PC-3 (cell line): ENCODE data around the gene RPL22. TPM values are rescaled to one million over a fixed set of nuclear protein-coding genes. Genes with fewer than 3 reads are reported as not detected.

Source experiments
- ATAC-seq: fragments of 200-7000 bp; cut with Tn5 transposase; 2 replicates; pipeline ENCODE4 v1.9.1; 2020; ENCODE audit warnings: mild to moderate bottlenecking, moderate library complexity
- BruUV-seq: library from RNA; stranded (reverse); fragments of 400-500 nt; replicated peaks from 2 replicates; lab custom pipeline; 2021; lab: Mats Ljungman, UMichigan
- CTCF ChIA-PET: fragments of 300-600 bp; sonication (Branson Sonifier 250); formaldehyde crosslinking; loops from one replicate; lab custom pipeline; 2022; ENCODE audit warnings: antibody characterized with exemption; lab: Charles Lee
- POLR2A ChIA-PET: fragments of 300-600 bp; sonication (Branson Sonifier 250); formaldehyde crosslinking; loops from one replicate; lab custom pipeline; 2022; ENCODE audit warnings: antibody characterized with exemption; ENCODE audit not compliant: unreplicated experiment; lab: Charles Lee
- DNase-seq: peaks from one replicate; pipeline ENCODE4 v3.0.0-alpha.2; 2015
- H2AFZ ChIP-seq: fragments of 300-600 bp; sonication (generic); 2 replicates; pipeline ENCODE4 v1.6.0; 2016; ENCODE audit warnings: antibody characterized with exemption, low read length
- H3F3A ChIP-seq: fragments of 300-600 bp; sonication (generic); one replicate; pipeline ENCODE4 v1.6.0; 2017; ENCODE audit warnings: antibody characterized with exemption, low read length, control low read depth, mild to moderate bottlenecking; ENCODE audit not compliant: unreplicated experiment
- H3K27ac ChIP-seq: fragments of 300-600 bp; sonication (generic); 2 replicates; pipeline ENCODE4 v1.5.1; 2016; ENCODE audit warnings: mild to moderate bottlenecking, low read length
- H3K27me3 ChIP-seq: fragments of 300-600 bp; sonication (generic); 2 replicates; pipeline ENCODE4 v1.6.1; 2016; ENCODE audit warnings: low read length, mixed read lengths
- H3K36me3 ChIP-seq: fragments of 300-600 bp; sonication (generic); 2 replicates; pipeline ENCODE4 v1.6.1; 2016; ENCODE audit warnings: low read depth, mixed run types, low read length, mixed read lengths
- H3K4me1 ChIP-seq: fragments of 300-600 bp; sonication (generic); 2 replicates; pipeline ENCODE4 v1.5.1; 2016; ENCODE audit warnings: low read length; ENCODE audit not compliant: insufficient read depth
- H3K4me2 ChIP-seq: fragments of 300-600 bp; sonication (generic); 2 replicates; pipeline ENCODE4 v1.6.0; 2016; ENCODE audit warnings: low read length
- H3K4me3 ChIP-seq: fragments of 300-600 bp; sonication (generic); 2 replicates; pipeline ENCODE4 v1.5.1; 2016; ENCODE audit warnings: mild to moderate bottlenecking, low read length, mixed read lengths
- H3K79me2 ChIP-seq: fragments of 300-600 bp; sonication (generic); 2 replicates; pipeline ENCODE4 v1.6.1; 2017; ENCODE audit warnings: low read length, mixed read lengths
- H3K9ac ChIP-seq: fragments of 300-600 bp; sonication (generic); 2 replicates; pipeline ENCODE4 v1.6.0; 2016; ENCODE audit warnings: mild to moderate bottlenecking, low read length
- H3K9me2 ChIP-seq: fragments of 300-600 bp; sonication (generic); replicated peaks from 2 replicates; pipeline ENCODE4 v1.6.1; 2016; ENCODE audit warnings: mixed run types, low read length, mixed read lengths
- H3K9me3 ChIP-seq: fragments of 300-600 bp; sonication (generic); 2 replicates; pipeline ENCODE4 v1.6.1; 2016; ENCODE audit warnings: low read length, mixed read lengths
- H4K20me1 ChIP-seq: fragments of 300-600 bp; sonication (generic); 2 replicates; pipeline ENCODE4 v1.6.1; 2016; ENCODE audit warnings: low read length, mixed read lengths
- EZH2 ChIP-seq: fragments of 300-600 bp; sonication (generic); IDR thresholded peaks from one replicate; pipeline ENCODE4 v1.6.1; 2017; ENCODE audit warnings: antibody characterized with exemption, mild to moderate bottlenecking, low read length; ENCODE audit not compliant: unreplicated experiment
- EZH2phosphoT487 ChIP-seq: fragments of 300-600 bp; sonication (generic); IDR thresholded peaks from 2 replicates; pipeline ENCODE4 v1.6.1; 2018; ENCODE audit warnings: mild to moderate bottlenecking, antibody characterized with exemption, low read length, borderline replicate concordance
- intact Hi-C: fragments of 100-400 bp; cut with micrococcal nuclease; formaldehyde crosslinking; loops from 2 replicates; pipeline ENCODE4 v1.9.0; 2023
- total RNA-seq: library from RNA; depleted of rRNA; stranded (reverse); fragments of >200 nt; gene quantifications from 2 replicates; pipeline ENCODE4 v1.2.3, GENCODE V29; 2014
- TF ChIP-seq, protein P1 (sequence below): fragments of 300-600 bp; sonication (generic); conservative IDR thresholded peaks from 2 replicates; pipeline ENCODE4 v1.5.1; 2017; ENCODE audit warnings: antibody characterized with exemption, low read depth, mild to moderate bottlenecking, low read length

RPL22 gene
- total RNA-seq, 1 experiment from 2014 or later, result 283 TPM

- intact Hi-C loops, result no loop called here
- Histone ChIP-seq H3K27me3 (peaks cover 23% of the 10 kb centered on the region), H3K9ac (no peak overlapping the region), H3K79me2 (no peaks in the 10 kb centered on the region), H2AFZ (no peak overlapping the region), H3K4me2 (no peak overlapping the region), H3K27ac (no peak overlapping the region), H3K4me1 (peaks cover 9% of the 10 kb centered on the region), H3K36me3 (no peaks in the 10 kb centered on the region), H3K9me3 (no peaks in the 10 kb centered on the region), H3K9me2 (no peaks in the 10 kb centered on the region), H4K20me1 (no peaks in the 10 kb centered on the region), H3K4me3 (no peak overlapping the region), H3F3A (no peaks in the 10 kb centered on the region)
- BruUV-seq, result no TSS peak
- ChIA-PET POLR2A (no interaction called here), CTCF (no interaction called here)
- DNase-seq, result no peak
- TF ChIP-seq, protein P1, sequence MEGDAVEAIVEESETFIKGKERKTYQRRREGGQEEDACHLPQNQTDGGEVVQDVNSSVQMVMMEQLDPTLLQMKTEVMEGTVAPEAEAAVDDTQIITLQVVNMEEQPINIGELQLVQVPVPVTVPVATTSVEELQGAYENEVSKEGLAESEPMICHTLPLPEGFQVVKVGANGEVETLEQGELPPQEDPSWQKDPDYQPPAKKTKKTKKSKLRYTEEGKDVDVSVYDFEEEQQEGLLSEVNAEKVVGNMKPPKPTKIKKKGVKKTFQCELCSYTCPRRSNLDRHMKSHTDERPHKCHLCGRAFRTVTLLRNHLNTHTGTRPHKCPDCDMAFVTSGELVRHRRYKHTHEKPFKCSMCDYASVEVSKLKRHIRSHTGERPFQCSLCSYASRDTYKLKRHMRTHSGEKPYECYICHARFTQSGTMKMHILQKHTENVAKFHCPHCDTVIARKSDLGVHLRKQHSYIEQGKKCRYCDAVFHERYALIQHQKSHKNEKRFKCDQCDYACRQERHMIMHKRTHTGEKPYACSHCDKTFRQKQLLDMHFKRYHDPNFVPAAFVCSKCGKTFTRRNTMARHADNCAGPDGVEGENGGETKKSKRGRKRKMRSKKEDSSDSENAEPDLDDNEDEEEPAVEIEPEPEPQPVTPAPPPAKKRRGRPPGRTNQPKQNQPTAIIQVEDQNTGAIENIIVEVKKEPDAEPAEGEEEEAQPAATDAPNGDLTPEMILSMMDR, result no peak
- TF ChIP-seq EZH2phosphoT487 (no peak), EZH2 (no peak)
- ATAC-seq, result no peak
These were observed 41.9 kb upstream of the RPL22 start for GRCh38 chr1:6241107-6241886.

GRCh38 chr1:6239950-6240768, 40.8 kb upstream of the RPL22 start:
- Histone ChIP-seq H3K27ac (no peak overlapping the region), H3F3A (no peaks in the 10 kb centered on the region), H3K79me2 (peaks cover 4% of the 10 kb centered on the region), H4K20me1 (no peaks in the 10 kb centered on the region), H2AFZ (no peak overlapping the region), H3K4me1 (peaks cover under 1% of the 10 kb centered on the region; the same call in 1 of the 2 replicates), H3K27me3 (peaks cover 23% of the 10 kb centered on the region), H3K4me3 (no peak overlapping the region), H3K9me3 (no peaks in the 10 kb centered on the region), H3K9me2 (no peaks in the 10 kb centered on the region), H3K4me2 (no peak overlapping the region), H3K9ac (no peak overlapping the region), H3K36me3 (no peaks in the 10 kb centered on the region)
- DNase-seq, result no peak
- BruUV-seq, result no TSS peak
- no peak for TF ChIP-seq EZH2
- TF ChIP-seq, protein P1, result no peak
- TF ChIP-seq EZH2phosphoT487, result no peak
- ATAC-seq, result no peak
- intact Hi-C loops, result no loop called here
- POLR2A ChIA-PET, result no interaction called here
- CTCF ChIA-PET, result interaction anchor here (0.5 to 0.7 kb wide), 2 partner anchors 35 to 38 kb away, joined by 3 read pairs; no protein-coding TSS in a partner anchor
